GM21825 (cell line): Measurements from ENCODE around the gene THEM5.

Experiments
- ATAC-seq: cut with Tn5 transposase; IDR thresholded peaks from one replicate; pipeline ENCODE4 v1.9.1; 2021; ENCODE audit warnings: mild to moderate bottlenecking, moderate library complexity; ENCODE audit not compliant: unreplicated experiment

THEM5 gene

DNA sequence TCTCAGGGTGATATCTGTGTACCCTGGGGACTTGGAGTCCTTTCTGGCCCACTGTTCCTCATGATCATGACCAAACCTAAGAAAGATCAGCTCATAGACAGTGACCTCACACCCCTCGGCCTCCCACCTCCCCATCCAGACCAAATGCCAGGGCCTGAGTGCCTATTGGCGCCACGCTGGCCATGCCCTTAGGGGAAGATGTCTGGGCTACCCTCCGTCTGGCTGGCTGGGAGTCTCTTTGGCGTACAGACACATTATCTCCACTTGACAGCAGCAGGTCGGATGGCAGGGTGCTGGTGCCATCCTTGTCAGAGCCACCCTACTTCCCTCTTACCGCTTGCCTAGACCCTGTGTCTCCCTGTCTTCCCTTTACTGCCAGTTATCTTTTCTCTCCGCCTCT lies 30.3 kb downstream of the THEM5 start:
- no peak for ATAC-seq

DNA sequence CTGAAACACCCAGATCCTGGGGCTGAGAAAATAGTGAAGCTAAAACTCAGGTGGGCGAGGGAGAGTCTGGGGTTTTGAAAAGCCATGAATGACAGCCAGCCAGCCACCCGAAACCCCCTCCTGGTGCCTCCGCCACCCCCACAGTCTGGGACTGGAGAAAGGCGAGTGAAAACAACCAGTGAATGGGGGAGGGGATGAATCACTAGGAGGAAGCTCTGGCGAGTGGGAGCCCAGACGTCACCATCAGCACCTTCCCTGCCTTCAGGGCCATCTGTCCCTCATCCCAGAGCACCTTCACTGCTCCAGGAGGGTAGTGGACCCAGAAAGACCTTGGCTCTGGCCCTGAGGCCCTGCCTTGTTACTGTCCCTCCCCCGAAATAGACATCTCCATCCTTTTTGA lies 31.1 kb downstream of the THEM5 start:
- no peak for ATAC-seq

DNA sequence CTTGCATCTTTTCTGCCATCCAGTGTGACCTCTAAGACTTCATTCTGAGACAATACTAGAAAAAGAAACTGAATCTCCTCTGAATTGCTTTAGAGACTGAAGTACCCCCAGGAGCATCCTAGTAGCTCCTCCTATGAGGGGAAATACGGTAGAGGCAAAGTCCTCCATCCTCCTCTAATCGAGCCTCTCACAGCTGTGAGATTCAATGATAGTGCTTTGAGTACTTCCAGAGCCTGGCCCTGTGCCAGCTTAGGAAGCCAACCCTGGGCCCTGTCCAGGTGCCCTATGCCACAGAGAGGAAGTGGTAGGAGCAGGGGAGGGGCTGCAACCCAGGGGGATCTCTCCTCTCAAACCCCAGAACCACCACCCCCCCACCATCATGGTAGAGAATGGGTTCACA lies 32.6 kb downstream of the THEM5 start:
- no peak for ATAC-seq

GRCh38 chr1:151819976-151820623 lies 33.4 kb downstream of the THEM5 start:
- ATAC-seq, result no peak

GRCh38 chr1:151819227-151819835 lies 34.2 kb downstream of the THEM5 start:
- no peak for ATAC-seq

DNA sequence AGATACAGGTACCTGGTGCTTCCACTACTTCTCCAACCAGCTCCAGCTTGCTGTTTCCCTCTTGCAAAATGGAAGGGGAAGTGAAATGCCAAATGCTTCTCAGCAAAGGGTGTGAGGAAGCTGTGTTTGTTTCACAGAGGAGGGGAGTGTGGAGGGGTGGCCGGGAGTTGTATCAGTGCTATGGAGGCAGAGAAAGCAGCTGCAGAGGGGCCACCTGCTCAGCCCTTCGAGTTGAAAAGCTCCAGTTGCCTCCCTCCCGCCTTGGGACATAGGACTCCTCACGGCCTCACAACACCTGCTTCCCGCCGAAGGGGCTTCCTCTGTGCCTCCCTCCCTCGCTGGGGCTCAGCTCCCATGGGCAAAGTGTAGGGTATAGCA lies 36.2 kb downstream of the THEM5 start:
- no peak for ATAC-seq

- no peak for ATAC-seq
Measured at GRCh38 chr1:151816548-151817352, 36.8 kb downstream of the THEM5 start.

DNA sequence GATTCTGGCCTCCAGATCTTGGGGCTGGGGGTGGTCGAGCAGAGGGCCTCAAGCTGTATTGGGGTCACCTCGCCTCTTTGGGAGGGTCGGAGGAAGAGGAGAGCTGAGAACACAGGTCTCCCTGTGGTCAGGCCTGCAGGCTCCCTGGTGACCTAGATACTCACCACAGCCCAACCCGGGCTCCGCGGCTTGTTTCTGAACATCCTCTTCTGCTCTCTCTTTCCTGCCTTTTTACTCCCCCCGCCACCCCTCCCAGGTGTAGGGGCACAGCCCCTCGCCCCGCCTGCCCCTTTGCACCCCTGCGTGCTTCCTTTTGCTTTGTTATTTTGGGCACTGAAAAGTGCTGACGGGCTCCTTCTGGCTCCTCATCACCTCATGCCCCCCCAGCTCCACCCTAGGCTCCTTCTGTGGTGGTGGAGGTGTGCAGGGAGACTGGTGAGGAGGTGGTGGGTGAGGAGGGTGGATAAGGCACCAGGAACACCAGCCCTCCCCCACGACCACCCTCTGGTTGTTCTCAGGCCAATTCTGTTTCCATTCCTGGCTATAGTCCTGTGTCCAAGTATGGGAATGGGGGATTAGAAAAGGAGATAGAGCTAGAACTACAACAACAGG lies 37.7 kb downstream of the THEM5 start:
- ATAC-seq, result no peak

DNA sequence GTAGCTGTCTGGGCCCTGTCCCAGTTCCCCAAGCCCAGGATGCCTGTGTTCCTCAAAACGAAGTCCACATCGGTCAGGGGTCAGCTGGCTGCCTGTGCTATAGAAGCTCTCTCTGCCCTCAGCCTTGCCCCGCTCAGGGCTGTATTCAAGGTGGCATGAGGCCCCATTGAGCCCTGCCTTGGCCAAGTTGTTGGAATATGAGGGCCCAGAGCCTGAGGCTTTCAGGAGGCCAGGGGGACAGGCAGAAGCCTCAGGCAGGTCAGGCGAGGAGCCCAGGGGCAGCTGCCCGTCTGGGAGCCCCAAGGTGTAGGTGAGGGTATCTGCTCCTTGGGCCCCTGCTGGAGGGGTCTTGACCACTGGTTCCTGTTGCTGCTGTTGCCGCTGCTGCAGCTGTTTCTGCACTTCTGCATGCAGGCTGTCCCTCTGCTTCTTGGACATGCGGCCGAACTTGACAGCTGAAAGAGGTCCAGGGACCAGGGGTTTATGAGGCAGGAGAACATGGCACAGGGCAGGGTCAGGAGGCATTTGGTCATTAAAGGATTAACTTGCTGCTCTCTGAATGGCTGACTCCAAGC lies 38.5 kb downstream of the THEM5 start:
- ATAC-seq, result no peak

DNA sequence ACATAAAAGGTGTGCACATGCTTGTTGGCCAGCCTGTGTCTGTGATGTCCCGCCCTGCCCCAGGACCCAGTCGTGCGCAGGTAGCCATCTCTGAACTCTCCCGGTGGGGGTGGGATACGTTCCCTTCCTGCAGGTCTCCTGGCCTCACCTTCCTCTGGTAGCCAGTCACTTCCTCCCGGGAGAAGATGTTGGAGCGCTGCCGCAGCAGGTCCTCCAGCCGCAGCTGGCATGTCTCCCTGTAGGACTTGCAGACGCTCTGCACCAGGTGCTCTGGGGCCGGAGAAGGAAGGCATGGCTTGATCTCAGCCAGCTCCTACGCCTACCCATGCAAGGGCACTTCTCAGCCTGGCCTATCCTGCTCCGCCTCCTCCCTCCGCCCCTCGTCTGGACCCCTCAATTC lies 39.1 kb downstream of the THEM5 start:
- ATAC-seq, result no peak

DNA sequence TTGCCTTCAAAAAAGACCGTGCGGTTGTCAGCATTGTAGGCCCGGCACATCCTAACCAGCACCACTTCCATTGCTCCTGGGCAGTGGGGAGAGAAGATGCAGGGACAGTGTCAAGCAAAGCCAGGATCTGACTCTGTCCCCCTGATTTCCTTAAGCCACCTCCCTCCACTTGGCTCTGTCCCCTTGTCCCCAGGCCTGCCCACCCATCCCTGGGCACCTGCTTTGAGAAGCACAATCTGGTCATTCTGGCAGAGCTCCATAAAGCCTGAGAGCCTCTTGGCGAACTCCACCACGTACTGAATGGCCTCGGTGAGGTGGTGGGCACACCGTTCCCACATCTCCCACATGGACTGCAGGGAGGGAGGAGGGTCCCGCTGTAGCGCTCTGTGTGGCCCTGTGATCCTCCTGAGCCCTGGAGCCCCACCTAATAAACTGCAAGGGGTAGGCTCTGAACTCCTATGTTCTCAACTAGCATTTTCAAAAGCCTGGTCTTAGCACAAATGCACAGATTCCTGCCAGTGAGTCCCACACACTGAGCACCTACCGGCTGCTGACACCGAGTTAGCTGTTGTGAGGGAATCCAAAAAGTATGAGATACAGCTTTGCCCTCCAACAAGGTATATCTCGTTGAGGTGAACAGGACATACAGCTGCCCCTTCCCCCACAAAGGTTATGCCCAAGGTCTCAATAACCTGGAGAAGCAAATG lies 40.1 kb downstream of the THEM5 start:
- no peak for ATAC-seq

DNA sequence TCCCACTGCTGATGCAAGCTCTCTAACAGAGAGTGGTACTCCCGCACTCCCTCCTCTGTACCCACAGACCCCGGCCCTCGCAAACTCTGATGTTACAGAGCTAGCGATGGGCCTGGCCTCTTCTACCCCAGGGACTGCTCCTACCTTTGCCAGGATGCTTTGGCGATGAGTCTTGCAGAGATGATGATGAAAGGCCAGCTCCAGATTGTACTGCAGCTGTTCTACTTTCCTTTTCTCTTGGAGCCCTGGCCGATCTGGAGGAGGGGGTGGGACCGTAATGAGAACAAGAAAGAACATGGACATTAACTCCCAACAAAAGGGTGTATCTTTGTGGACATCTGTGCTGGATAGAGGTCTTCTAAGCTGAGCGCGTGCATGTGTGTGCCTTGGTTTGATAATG lies 42.3 kb downstream of the THEM5 start:
- ATAC-seq, result no peak

DNA sequence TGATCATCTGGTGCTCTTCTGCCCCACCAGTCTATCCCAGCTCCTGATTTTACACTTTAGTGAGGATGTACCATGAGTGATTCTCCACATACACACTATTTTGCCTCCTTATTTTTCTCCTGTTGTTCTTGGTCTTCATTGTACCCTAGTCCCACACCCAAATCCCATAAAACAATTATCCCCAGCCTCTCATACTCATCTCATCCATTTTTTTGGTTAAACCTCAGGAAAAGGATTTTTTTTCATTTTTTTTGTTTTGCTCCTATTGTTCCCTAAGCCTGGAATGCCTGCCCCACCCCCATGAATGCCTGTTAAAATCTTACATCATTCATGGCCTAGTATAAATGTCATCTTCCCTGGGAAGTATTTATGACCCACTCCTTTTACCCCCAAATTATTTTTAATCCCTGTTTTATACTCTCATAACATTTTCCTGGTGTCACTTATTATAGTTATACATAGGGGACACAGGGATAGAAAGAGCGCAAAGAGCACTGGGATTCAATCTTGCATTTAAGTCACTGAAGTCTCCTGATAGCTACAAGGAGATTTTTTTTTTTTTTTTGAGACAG lies 43.4 kb downstream of the THEM5 start:
- no peak for ATAC-seq

- ATAC-seq, result no peak
Measured at GRCh38 chr1:151809290-151809984, 44.1 kb downstream of the THEM5 start.

- no peak for ATAC-seq
Measured at GRCh38 chr1:151807766-151808165, 45.7 kb downstream of the THEM5 start.

DNA sequence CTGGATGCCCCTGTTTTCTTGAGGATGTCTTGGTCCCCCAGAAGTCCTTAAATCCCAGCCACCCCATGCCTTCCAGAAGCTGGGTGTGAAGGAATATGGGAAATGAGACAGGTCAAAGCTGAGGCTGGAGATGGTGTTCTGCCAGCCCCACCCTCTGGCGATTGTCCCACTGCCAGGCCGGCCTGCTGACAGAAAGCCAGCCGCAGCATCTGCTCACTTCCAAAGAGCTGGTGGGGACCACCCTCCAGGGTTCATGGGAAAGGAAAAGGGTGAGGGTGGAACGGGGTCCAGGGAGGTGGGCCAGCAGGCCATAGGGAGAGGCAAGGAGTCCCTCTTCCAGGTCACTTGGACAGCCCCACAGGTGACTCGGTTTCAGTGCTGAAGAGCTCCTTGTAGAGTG lies 46.4 kb downstream of the THEM5 start:
- ATAC-seq, result no peak

GRCh38 chr1:151806170-151806569 lies 47.3 kb downstream of the THEM5 start:
- no peak for ATAC-seq

GRCh38 chr1:151805066-151805820 lies 48.3 kb downstream of the THEM5 start, which contains the start of gene LINGO4:
Gene LINGO4 (minus strand): TSS chr1:151805419. CDS start chr1:151802704, 2,715 bp downstream.
- ATAC-seq, result no peak

- ATAC-seq, result no peak
Measured at GRCh38 chr1:151803915-151804314, 49.6 kb downstream of the THEM5 start.
